Esophagus muscularis mucosa (tissue), 4 donors: ENCODE measurements around the gene ODAD4.

ENCODE experiments used
- CTCF ChIP-seq, 3 experiments: fragments of 200-600 bp in 2 of 3; fragments of 450-650 bp in 1 of 3; sonication (generic) in 2 of 3; IDR thresholded peaks; one replicate each; pipeline ENCODE4 v1.5.1; 2017 to 2019; ENCODE audit warnings: antibody characterized with exemption in 3 of 3, mild to moderate bottlenecking in 2 of 3, moderate library complexity in 1 of 3
- EP300 ChIP-seq: sonication (generic); formaldehyde crosslinking; IDR thresholded peaks from one replicate; pipeline ENCODE4 v1.6.1; 2017; ENCODE audit warnings: antibody characterized with exemption
- POLR2A ChIP-seq: fragments of 450-650 bp; IDR thresholded peaks from one replicate; pipeline ENCODE4 v1.6.1; 2017; ENCODE audit warnings: antibody characterized with exemption, moderate library complexity, mild to moderate bottlenecking, low read depth
- POLR2AphosphoS5 ChIP-seq, 2 donors: sonication (generic); formaldehyde crosslinking; IDR thresholded peaks; one replicate each; pipeline ENCODE4 v1.6.1; 2017; ENCODE audit warnings: antibody characterized with exemption in 2 of 2

GRCh38 chr17:42000413-42001133 lies 70.2 kb downstream of the ODAD4 start:
- TF ChIP-seq CTCF (IDR thresholded peaks at IDR 0.05) (no peak), POLR2A (no peak), POLR2AphosphoS5 (IDR thresholded peaks at IDR 0.05) (no peak), EP300 (no peak)
